GM19035 (cell line): ENCODE data around the gene NEB.
A peak's percentile ranks its signal among the peaks of the same experiment; 100 is the strongest.
"Not testable (repeated sequence)": the region's sequence is repeated elsewhere in the genome, so short reads cannot be mapped to it uniquely, and the experiment has no call there.

Experiments
- ATAC-seq: cut with Tn5 transposase; IDR thresholded peaks from one replicate; pipeline ENCODE4 v1.9.1; 2021; ENCODE audit not compliant: unreplicated experiment

The NEB gene

DNA sequence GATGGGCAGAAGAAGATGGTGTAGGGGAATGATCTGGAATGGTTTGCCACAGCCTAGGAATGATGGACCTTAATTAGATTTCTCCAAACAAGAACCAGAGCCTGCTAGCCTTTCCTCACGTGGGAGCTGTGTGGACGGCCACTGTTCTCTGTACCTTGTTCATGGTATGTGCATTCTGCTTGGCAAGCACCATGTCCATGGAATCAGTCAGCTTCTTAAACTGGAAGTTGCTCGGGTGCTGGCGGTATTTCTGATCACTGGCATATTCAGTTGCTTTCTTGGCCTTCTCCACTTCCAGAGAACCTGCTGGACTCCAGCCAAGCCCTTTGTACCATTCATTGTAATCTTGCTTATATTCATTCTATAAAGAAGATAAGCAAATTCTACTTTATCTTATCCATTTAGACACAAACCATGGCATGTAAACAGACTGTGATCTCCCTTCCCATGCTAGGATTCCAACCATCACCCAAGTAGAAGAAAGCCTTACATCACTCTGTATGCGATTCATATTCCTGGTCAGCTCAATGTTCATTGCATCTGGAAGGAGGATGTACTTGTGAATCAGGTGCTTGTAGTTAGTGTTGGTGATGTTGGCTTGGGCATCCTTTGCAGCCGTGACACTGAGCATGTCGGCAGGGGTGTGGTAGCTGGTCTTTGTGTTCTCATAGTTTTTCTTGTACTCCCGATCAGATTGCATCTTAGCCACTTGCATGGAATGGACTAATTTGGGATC lies 78.4 kb downstream of the NEB start:
- no peak for ATAC-seq

DNA sequence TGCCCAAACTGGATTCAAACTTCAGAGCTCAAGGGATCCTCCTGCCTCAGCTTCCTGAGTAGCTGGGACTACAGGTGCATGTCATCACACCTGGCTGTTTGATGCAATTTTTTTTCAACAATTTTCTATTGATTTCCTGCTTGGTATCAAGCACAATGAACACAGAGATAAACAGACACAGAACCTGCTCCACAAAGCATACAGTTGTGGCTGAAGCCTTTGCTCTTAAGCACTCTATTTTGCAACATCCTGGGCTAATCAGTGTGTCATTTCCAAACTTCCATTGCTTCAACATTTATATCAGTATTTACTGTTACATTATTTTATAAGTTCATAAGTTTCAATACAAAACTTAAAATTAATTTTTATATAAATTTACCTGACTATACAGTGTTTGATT lies 79.4 kb downstream of the NEB start:
- ATAC-seq, result no peak

DNA sequence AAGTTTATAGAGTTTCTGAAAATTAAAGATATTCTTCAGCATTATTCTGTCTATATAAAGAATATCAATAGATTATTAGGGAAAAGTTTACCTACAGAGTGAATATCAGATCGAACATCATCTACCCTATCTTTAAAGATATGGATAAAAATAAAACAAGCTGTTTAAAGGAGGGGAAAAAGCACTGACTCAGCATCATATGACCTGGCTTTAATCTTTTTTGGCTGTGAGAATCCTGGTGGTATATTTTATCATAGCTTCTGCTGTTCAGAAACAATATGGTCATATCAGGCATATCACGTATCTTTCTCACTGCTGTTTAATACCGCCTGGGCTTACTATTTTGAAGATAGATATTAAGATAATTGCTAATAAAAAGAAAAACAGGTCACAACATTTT lies 80.2 kb downstream of the NEB start:
- ATAC-seq, result no peak

DNA sequence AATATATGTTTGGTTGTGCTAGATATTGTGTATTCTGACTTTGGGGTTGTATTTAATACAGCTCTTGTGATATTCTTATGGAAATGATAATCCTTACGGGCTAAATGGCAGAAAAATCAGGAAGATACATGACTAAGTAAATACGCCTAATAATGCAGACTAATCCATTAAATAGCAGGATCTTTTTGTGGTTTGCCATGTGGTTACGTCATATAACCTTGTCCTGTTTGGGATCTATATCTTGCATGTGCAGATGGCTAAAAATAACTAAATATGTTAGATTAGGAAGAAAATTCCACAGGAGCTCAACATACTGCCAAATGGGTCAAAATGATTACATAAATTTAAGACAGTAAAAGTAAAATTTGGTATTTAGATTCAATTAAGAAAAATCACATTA lies 83.0 kb downstream of the NEB start:
- ATAC-seq, result no peak

DNA sequence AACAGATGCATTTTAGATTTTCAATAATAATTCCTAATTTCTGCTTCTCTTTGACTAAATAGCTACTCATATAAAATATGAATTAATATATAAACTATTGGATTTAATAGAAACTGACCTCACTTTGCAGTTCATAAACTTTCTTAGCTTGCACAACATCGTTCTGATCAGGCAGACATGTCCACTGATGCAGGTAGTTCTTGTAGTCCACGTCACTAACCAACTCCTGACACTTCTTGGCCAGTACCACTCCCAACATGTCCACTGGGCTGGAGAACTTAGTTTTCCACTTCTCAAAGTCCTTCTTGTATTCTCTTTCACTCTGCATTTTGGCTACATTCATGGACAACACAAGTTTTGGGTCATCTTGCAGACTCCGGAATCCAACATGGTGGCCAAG lies 83.8 kb downstream of the NEB start:
- ATAC-seq, result no peak

DNA sequence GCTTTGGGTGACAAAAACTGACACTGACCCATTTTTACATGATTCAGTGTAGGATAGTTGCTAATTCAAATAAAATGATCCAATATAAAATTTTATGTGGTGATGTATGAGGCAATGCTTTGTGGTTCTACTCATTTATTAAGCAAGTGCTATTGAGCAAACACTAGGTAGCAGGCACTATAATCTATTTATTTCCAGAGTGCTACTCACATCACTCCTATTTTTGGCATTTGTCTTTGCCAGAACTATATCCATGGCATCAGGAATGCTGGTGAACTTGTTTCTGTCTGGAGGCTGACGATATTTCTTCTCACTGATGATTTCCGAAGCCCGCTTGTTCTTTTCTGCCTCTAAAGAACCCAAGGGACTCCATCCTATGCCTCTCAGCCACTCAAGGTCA lies 84.3 kb downstream of the NEB start:
- no peak for ATAC-seq

DNA sequence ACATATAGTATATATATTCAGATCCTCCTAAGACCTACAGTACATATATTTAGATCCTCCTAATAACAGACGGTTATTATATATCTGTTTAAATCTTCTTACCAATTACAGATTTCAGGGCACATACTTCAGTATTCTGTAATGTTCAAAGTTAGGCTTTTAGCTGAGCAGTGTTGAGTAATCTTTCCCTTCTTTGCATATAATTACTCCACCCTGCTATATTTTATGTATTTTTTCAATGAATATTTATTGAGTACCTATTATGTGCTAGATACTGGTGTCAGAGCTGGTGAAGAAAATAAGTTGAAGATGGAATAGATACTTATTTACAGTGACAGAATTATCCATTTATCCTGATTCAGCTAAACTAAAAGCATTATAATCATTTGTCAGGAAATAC lies 84.9 kb downstream of the NEB start:
- no peak for ATAC-seq

DNA sequence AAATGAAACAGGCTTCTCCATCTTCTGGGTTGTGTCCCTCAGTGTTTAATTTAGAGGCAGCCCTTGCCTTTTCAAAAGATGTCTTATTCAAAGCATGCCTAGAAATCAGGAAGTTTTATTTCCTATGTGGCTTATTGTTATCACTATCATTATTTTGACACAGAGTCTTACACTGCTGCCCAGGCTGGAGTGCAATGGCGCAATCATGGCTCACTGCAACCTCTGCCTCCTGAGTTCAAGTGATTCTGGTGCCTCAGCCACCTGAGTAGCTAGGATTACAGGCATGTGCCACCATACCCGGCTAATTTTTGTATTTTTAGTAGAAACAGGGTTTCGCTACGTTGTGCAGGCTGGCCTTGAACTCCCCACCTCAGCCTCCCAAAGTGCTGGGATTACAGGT lies 87.8 kb downstream of the NEB start:
- not testable (repeated sequence) for ATAC-seq

DNA sequence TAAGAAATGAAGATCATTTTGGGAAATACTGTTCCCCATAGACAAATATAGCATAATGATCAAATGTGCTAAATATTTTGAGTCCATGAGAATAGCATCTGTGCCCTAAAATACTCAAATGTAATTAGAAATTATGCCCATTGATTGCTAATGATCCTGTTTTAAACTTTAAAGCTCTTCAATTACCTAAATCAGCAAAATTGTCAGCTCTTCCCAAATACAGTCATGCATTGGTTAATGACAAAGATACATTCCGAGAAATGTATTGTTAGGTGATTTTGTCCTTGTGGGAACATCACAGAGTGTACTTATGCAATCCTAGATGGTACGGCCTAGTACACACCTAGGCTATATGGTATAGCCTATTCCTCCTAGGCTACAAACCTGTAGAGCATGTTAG lies 89.7 kb downstream of the NEB start:
- no peak for ATAC-seq

DNA sequence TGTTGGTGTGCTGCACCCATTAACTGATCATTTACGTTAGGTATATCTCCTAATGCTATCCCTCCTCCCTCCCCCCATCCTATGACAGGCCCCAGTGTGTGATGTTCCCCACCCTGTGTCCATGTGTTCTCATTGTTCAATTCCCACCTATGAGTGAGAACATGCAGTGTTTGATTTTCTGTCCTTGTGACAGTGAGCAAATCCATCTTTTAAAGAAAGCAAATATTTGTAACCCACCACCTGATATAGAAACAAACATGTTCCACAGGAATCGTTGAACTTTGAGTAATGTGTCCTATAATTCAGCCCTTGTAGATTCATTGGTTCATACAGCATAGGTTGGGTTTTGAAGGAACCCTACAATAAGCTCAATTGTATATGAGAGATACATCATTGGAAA lies 92.4 kb downstream of the NEB start:
- not testable (repeated sequence) for ATAC-seq

DNA sequence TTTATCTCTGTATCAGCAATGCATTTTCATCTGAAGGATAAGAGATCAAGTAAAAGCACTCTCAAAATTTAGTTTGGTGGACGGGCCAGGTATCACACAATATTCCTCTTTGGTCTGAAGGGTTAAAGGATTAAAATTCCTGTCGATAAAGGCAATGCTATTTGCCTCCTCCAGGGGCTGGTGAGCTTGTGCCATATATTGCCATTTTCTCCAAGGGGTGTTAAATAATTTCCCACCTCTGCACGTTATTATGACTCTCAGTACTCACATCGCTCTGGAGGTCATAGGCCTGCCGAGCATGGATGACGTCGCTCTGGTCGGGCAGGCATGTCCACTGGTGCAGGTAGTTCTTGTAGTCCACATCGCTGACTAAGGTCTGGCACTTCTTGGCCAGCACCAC lies 94.2 kb downstream of the NEB start:
- no peak for ATAC-seq

DNA sequence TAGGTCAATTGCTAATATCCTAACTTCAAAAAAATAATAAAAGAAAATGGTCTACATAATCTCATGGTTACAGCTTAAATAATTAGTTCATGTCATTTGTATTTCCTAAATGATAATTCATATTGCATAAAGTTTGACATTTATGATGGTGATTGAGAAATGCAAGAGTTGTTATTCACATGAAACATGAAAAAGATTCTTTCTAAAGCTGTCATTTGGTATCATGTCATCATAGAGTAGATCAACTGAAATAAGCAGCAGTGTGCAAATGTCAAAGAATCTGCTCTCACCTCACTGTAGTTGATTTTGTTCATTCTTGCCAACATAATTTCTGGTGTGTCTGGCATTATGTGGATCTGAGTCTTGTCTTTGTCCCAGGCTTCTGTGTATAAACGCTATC lies 95.3 kb downstream of the NEB start:
- no peak for ATAC-seq

DNA sequence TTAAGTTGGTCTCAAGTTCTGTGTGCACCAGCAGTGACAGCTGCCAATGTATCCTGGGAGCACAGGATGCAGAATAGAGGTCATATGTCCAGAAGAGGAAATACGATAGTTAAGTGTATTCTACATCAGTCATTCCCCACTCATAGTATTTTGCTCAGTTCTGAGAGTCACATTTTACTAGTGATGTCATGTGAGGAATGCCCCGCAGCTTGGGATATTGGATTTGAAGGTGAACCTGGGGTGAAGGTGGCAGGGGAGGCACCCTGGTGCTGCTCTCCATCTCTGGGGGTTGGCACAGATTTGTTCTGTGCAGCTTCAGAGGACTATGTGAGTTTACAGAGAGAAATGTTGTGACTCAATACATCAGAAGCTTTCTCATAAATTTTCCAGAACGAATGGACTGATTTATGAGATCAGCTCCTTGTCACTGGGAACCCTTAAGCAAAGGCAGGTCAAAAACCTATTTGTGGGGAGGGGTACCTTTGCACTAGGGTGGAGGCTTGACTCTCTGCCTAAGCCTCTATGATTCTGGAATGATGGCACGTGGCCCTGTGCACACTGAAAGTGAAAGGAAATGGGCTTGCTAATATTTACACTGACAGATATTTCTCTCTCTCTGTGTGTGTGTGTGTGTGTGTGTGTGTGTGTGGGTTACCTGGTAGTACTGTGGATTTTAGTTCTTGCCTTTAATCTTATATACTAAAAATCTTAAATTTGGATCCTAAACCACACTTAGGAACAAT lies 95.9 kb downstream of the NEB start:
- ATAC-seq, result peak; percentile 64

DNA sequence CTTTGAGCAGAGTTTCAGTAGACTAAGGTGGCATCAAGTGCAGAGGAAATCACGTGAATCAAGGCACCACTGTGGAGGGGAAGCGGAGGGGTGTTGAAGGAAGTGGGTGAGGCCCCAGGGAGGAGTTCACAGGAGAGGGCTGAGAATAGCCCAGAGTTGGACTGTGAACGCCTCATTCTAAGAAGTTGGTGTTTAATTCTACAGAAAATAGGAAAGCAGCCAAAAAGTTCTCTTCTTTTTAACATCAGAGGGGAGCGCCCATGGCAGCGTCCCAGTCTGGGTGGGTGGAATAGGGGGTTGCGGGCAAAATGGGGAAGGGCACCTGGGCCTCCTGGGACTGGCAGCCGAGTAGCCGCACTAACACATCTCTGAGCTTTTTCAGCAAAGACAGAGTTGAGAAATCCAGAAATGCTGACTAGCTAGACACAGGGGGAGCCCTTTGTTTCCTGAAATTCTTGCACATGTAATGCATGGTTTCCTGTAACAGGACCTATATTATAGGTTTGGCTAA lies 97.0 kb downstream of the NEB start:
- peak; percentile 59 for ATAC-seq

DNA sequence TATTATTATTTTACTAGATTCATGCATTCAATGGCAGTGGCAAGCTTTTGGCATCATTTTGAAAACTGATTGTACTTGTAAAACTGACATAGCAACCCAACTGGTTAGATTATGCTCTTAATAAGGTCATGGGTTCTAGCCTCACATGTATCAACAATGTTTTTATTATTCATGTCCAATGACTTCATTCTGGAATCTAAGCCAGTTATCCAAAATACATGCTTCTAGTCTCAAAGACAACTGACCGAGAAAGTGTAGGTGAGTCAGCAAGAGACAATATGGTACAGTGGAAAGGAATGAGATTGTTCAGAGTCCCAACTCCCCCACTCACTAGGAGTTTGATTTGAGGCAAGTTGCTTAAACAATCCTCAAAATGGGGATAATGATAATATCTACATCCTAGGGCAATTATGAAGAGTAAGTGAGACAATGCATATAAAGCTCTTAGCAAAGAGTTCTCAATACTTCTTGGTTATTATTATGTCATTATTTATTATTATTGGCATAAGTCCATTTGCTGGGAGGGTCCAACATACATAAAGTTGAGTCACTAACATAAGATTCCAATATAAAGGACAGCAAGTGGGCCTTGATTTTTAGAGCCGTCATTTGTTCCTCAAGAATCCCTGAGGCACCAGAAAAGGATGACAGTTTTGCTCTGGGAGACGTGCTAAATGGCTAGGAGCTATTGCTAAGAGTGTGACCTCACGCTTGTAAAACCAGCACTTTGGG lies 99.4 kb downstream of the NEB start:
- no peak for ATAC-seq

DNA sequence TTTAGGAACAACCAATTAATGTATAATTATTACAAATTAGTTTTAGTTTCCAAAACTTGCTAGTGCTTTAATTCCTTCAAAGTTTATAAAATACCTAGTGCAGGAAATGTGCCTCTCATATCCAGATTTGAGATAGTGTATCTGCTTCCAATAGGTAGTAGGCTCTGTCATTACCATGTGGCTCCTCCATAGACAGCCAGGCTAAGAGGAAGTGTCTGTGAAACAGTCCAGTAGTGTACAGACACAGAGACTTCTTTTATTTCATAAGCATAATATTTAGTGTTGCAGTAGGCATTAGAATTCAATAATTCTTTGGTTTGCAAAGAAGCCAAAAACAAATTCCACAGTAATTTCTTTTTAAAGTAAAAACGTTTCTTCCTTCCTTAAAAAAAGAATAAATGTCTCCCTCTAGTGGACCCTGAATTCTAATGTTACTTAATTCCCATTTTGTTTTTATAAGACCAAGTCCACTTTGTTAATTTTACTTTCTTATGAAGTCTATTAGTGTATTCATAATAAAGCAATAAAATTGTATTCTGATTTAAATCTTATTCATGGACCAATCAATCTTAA lies 101.2 kb downstream of the NEB start:
- ATAC-seq, result no peak

DNA sequence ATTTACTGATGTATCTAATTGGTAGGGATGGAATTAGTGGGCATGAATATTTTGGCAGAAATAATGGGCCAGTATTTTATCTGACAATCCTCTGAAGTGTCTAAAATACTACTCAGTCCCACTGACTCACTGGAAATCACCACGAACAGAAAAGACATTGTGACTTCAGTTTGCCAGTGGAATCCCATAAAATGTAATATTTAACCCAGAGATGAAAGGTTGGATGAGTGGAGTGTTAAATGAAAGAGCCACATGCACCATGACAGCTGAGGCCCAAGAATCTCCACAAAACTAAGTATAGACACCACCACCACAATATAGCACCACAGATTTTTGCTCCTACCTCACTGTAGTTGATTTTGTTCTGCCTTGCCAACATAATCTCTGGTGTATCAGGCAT lies 103.9 kb downstream of the NEB start:
- ATAC-seq, result no peak

DNA sequence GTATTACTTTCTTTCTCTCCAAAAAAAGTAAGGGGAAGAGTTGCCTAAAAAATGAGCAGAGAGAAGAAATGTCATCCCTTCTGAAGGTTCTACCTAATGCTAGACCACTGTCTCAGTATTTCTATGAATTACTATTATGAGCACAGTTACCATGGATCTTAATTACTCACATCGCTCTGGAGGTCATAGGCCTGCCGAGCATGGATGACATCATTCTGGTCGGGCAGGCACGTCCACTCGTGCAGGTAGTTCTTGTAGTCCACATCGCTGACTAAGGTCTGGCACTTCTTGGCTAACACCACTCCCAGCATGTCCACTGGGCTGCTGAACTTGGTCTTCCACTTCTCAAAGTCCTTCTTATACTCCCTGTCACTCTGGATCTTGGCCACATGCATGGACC lies 106.9 kb downstream of the NEB start:
- no peak for ATAC-seq

DNA sequence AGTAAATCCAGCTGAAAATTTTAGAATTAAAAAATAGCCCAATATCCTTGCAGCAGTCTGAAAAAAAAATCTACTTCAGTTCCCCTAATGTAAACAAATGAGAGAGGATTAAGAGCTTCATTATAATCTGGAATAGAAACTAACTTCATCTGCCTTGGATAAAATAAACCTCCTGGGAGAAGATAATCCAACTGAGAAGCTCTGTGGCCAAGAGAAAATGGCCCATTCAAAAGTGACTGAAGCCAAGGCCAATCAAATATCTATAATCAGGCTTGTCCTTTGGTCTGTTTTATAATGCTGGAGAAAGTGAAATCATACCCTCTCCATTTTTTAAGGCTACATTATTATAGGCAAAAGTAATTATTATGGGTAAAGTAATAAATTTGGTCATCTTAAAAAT lies 110.0 kb downstream of the NEB start:
- no peak for ATAC-seq

DNA sequence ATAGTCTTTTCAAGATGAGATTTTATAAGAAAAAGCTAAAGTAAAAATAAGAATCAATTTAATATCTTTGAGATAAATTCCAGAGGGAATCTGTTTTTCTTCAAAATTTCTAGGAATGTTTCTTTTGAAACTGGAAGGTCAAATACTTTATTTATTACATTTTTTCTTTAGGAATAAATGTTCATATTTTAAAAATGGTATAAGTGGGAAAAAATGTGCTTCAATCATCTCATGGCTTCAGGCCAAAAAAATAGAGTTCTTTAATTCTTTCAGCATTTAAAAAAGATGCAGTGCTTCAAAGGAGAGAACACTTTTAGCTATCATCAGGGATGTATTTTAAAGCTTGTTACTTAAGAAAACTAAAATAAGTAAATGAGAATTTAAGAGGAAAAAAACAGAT lies 110.6 kb downstream of the NEB start:
- ATAC-seq, result no peak

DNA sequence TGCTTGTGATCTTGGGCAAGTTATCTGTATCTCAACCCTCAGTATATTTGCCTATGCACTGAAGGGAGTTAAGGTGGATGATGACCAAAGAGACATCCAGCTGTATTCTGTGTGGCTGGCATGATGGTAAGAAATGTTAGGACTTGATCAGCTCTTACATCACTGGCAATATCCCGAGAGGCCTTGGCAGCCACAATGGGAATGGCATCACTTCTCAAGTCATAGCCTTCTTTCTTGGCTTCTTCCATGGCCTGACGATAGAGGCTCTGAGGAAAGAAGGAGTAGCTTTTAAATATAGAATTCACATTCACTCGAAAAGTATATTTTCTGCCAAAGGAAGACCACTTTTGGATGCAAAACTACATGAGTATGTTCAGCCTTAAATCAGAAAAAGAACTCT lies 113.5 kb downstream of the NEB start:
- no peak for ATAC-seq
